ENCODE results near the gene RANBP17. TPM values are rescaled to one million over a fixed set of nuclear protein-coding genes. Genes with fewer than 3 reads are reported as not detected.

RANBP17 gene
- total and polyA plus RNA-seq, 2 donors from 2014 or later = 2.0 to 15.4 TPM

GRCh38 chr5:170849374-170849773 lies 12.4 kb upstream of the RANBP17 start:
- intact Hi-C loops (cut with DNase I) = no loop called here
- FAIRE-seq = no peak
- DNase-seq = no peak
- Histone ChIP-seq H3K27ac (ENCODE audit: low read depth in 2 of 2, low read length in 2 of 2) (no peak overlapping the region), H3K4me3 (ENCODE audit: low read length in 3 of 3) (no peak overlapping the region), H3K27me3 (ENCODE audit: control insufficient read depth, insufficient read depth, low read length) (no peaks in the 10 kb centered on the region), H3K9ac (ENCODE audit: low read length in 3 of 3) (no peak overlapping the region), H3K9me3 (ENCODE audit: control insufficient read depth in 2 of 3, insufficient read depth in 1 of 3, low read length in 3 of 3) (no peaks in the 10 kb centered on the region), H3K4me1 (ENCODE audit: control insufficient read depth in 2 of 3, insufficient read depth in 2 of 3, low read depth in 1 of 3, low read length in 3 of 3) (no peaks in the 10 kb centered on the region), H3K36me3 (ENCODE audit: control insufficient read depth in 2 of 3, insufficient read depth in 3 of 3, low read length in 3 of 3) (no peaks in the 10 kb centered on the region)
- TF ChIP-seq CTCF (IDR thresholded peaks at IDR 0.05; ENCODE audit: borderline replicate concordance, extremely low read depth, insufficient read depth) = no peak

GRCh38 chr5:170854566-170854965 lies 7.3 kb upstream of the RANBP17 start:
- FAIRE-seq (no peak), DNase-seq (peak in 1 of 5 donors; percentile 4)
- Histone ChIP-seq H3K27ac (ENCODE audit: low read depth in 2 of 2, low read length in 2 of 2) (no peak overlapping the region), H3K4me1 (ENCODE audit: control insufficient read depth in 2 of 3, insufficient read depth in 2 of 3, low read depth in 1 of 3, low read length in 3 of 3) (no peaks in the 10 kb centered on the region), H3K9ac (ENCODE audit: low read length in 3 of 3) (no peak overlapping the region), H3K27me3 (ENCODE audit: control insufficient read depth, insufficient read depth, low read length) (no peaks in the 10 kb centered on the region), H3K4me3 (ENCODE audit: low read length in 3 of 3) (no peak overlapping the region), H3K36me3 (ENCODE audit: control insufficient read depth in 2 of 3, insufficient read depth in 3 of 3, low read length in 3 of 3) (no peaks in the 10 kb centered on the region), H3K9me3 (ENCODE audit: control insufficient read depth in 2 of 3, insufficient read depth in 1 of 3, low read length in 3 of 3) (no peaks in the 10 kb centered on the region)
- intact Hi-C loops (cut with DNase I) = no loop called here
- no peak for TF ChIP-seq CTCF (IDR thresholded peaks at IDR 0.05; ENCODE audit: borderline replicate concordance, extremely low read depth, insufficient read depth)

GRCh38 chr5:170857066-170857465 lies 4.8 kb upstream of the RANBP17 start:
- Histone ChIP-seq H3K9ac (ENCODE audit: low read length in 3 of 3) (no peak overlapping the region), H3K27ac (ENCODE audit: low read depth in 2 of 2, low read length in 2 of 2) (no peak overlapping the region), H3K4me3 (ENCODE audit: low read length in 3 of 3) (no peak overlapping the region), H3K9me3 (ENCODE audit: control insufficient read depth in 2 of 3, insufficient read depth in 1 of 3, low read length in 3 of 3) (peaks cover 0 to 11% (median 3%) of the 10 kb centered on the region in 3 donors), H3K4me1 (ENCODE audit: control insufficient read depth in 2 of 3, insufficient read depth in 2 of 3, low read depth in 1 of 3, low read length in 3 of 3) (no peaks in the 10 kb centered on the region), H3K27me3 (ENCODE audit: control insufficient read depth, insufficient read depth, low read length) (no peaks in the 10 kb centered on the region), H3K36me3 (ENCODE audit: control insufficient read depth in 2 of 3, insufficient read depth in 3 of 3, low read length in 3 of 3) (no peaks in the 10 kb centered on the region)
- DNase-seq (no peak), FAIRE-seq (no peak)
- intact Hi-C loops (cut with DNase I) = no loop called here
- no peak for TF ChIP-seq CTCF (IDR thresholded peaks at IDR 0.05; ENCODE audit: borderline replicate concordance, extremely low read depth, insufficient read depth)

GRCh38 chr5:170860415-170860814 lies 1.4 kb upstream of the RANBP17 start:
- FAIRE-seq (no peak), DNase-seq (no peak)
- Histone ChIP-seq H3K4me1 (ENCODE audit: control insufficient read depth in 2 of 3, insufficient read depth in 2 of 3, low read depth in 1 of 3, low read length in 3 of 3) (no peaks in the 10 kb centered on the region), H3K27ac (ENCODE audit: low read depth in 2 of 2, low read length in 2 of 2) (no peak overlapping the region), H3K9ac (ENCODE audit: low read length in 3 of 3) (no peak overlapping the region), H3K36me3 (ENCODE audit: control insufficient read depth in 2 of 3, insufficient read depth in 3 of 3, low read length in 3 of 3) (no peaks in the 10 kb centered on the region), H3K27me3 (ENCODE audit: control insufficient read depth, insufficient read depth, low read length) (no peaks in the 10 kb centered on the region), H3K4me3 (ENCODE audit: low read length in 3 of 3) (no peak overlapping the region), H3K9me3 (ENCODE audit: control insufficient read depth in 2 of 3, insufficient read depth in 1 of 3, low read length in 3 of 3) (peaks cover 0 to 11% (median 3%) of the 10 kb centered on the region in 3 donors)
- TF ChIP-seq CTCF (IDR thresholded peaks at IDR 0.05; ENCODE audit: borderline replicate concordance, extremely low read depth, insufficient read depth) = no peak
- intact Hi-C loops (cut with DNase I) = no loop called here
